Measurements from ENCODE around the gene KRT15. TPM values are rescaled to one million over a fixed set of nuclear protein-coding genes. Genes with fewer than 3 reads are reported as not detected.
A peak's percentile ranks its signal among the peaks of the same experiment; 100 is the strongest.

The KRT15 gene
- total RNA-seq, 3 donors from 2014 or later = not detected

- H3K9me3 Mint-ChIP-seq = no peaks in the 10 kb centered on the region
- H3K4me3 Mint-ChIP-seq = no peak overlapping the region
- peaks cover 20% of the 10 kb centered on the region for H3K4me1 Mint-ChIP-seq (ENCODE audit: low read depth)
- ATAC-seq (no peak), DNase-seq (no peak)
- no peaks in the 10 kb centered on the region for H3K27me3 Mint-ChIP-seq (ENCODE audit: low read depth)
- no peaks in the 10 kb centered on the region for H3K36me3 Mint-ChIP-seq (ENCODE audit: insufficient read depth)
Observed at GRCh38 chr17:41492771-41493170, 25.9 kb downstream of the KRT15 start.

DNA sequence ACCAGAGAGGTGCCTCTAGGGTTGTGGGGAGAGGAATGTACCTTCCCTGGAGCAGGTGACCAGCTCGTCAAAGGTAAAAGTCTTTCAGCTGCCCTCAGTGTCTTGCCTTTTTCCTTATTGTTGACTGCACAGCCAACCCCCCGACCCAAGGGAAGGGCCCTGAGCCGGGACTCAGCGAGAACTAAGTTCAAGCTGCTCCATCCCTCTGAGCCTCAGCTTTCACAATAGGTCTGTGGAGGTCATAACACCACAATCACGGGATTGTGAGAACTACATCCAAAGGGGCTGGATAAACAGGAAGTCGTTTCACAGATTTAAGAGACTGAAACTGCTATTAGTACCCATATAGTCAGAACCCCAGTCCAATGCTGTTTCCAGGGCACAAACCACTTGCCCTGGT lies 26.3 kb downstream of the KRT15 start:
- Mint-ChIP-seq H3K4me1 (ENCODE audit: low read depth) (peaks cover 20% of the 10 kb centered on the region), H3K9me3 (no peaks in the 10 kb centered on the region), H3K4me3 (no peak overlapping the region), H3K27me3 (ENCODE audit: low read depth) (no peaks in the 10 kb centered on the region), H3K36me3 (ENCODE audit: insufficient read depth) (no peaks in the 10 kb centered on the region)
- no peak for DNase-seq
- ATAC-seq = no peak

- ATAC-seq (no peak), DNase-seq (no peak)
- H3K4me1 Mint-ChIP-seq (ENCODE audit: low read depth) = peaks cover 11% of the 10 kb centered on the region
- no peaks in the 10 kb centered on the region for H3K9me3 Mint-ChIP-seq
- H3K36me3 Mint-ChIP-seq (ENCODE audit: insufficient read depth) = no peaks in the 10 kb centered on the region
- no peak overlapping the region for H3K4me3 Mint-ChIP-seq
- peaks cover under 1% of the 10 kb centered on the region for H3K27me3 Mint-ChIP-seq (ENCODE audit: low read depth)
Observed at GRCh38 chr17:41491476-41491875, 27.2 kb downstream of the KRT15 start.

DNA sequence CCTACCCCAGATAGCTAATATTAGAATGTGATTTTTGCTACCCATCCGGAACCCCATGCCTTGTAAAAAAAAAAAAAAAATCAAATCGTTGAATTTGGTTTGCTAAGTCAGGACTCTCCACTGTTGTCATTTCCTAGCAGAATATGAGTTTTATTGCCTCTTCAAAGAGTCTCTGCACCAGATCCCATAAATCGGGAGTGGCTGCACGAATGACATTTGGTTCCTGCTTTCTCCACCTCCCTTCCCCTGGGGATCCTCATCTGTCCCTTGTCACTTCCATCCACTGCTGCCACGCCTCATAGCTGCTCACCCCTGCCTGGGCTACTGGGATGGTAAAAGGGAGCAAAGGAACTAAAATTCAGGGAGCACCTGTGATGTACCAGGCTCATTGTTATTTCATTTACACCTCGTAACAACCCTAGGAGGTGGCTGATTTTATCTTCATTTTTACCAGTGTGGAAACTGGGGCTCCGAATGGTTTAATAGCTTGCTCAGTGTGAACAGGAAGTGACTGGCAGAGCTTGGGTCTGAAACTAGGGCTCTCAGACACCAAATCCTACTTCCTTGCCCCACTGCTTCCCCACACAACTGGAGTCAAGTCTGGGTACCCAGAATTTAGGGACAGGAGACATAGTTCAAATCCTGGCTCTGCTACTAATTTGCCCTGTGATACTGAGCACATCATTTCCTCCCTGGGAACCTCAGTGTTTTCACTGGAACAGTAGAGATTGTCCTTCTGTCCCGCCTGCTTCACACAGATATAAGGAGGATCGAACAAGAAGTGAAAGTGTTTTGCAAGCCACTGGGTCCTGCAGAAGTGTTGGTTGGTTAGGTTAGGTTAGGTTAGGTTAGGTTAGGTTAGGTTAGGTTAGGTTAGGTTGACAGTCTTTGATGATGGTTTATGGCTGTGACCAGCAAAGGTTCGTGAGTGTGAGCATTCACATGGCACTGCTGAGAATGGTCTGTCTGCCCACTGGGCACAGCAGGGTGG lies 28.4 kb downstream of the KRT15 start:
- Mint-ChIP-seq H3K27me3 (ENCODE audit: low read depth) (peaks cover 5% of the 10 kb centered on the region), H3K36me3 (ENCODE audit: insufficient read depth) (no peaks in the 10 kb centered on the region), H3K9me3 (no peaks in the 10 kb centered on the region), H3K4me1 (ENCODE audit: low read depth) (peaks cover 9% of the 10 kb centered on the region), H3K4me3 (no peak overlapping the region)
- DNase-seq (no peak), ATAC-seq (no peak)

GRCh38 chr17:41489531-41489930 lies 29.2 kb downstream of the KRT15 start, which contains the start of gene KRT36:
KRT36 (minus strand) TSS chr17:41489910; CDS start chr17:41489864, 46 bp downstream.
- H3K27me3 Mint-ChIP-seq (ENCODE audit: low read depth) = peaks cover 5% of the 10 kb centered on the region
- ATAC-seq = no peak
- peaks cover 9% of the 10 kb centered on the region for H3K4me1 Mint-ChIP-seq (ENCODE audit: low read depth)
- no peak within 1 kb of the TSS for H3K4me3 Mint-ChIP-seq
- no peaks in the 10 kb centered on the region for H3K36me3 Mint-ChIP-seq (ENCODE audit: insufficient read depth)
- no peaks in the 10 kb centered on the region for H3K9me3 Mint-ChIP-seq
- no peak for DNase-seq

DNA sequence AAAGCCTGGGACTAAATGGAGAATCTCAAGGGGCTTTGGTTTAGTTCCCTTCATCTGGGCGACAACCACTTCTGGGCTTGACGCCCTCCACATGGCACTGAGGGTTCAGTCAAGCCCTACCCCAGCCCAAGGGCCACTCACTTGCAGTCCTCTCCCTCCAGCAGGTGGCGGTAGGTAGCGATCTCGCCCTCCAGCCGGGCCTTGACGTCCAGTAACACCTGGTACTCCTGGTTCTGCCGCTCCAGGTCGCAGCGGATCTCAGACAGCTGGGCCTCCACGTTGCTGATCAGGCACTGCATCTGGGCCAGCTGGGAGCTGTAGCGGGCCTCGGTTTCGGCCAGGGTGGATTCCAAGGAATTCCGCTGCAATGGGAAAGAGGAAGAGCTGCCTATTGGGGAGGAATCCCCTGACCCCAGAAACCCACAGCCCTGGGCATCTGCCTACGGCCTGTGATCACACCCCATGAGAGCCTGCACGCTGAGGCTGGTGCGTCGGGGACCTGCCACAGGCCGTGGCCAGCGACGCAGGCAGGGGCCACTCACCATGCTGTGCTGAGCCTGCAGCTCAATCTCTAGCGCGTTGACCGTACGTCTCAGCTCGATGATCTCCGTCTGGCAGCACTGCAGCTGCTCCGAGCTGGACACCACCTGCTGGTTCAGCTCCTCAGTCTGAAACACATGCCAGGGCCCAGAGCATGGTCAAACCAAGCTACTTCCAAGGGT lies 31.7 kb downstream of the KRT15 start:
- Mint-ChIP-seq H3K36me3 (ENCODE audit: insufficient read depth) (no peaks in the 10 kb centered on the region), H3K9me3 (no peaks in the 10 kb centered on the region), H3K4me1 (ENCODE audit: low read depth) (peaks cover 9% of the 10 kb centered on the region), H3K4me3 (no peak overlapping the region), H3K27me3 (ENCODE audit: low read depth) (peaks cover 7% of the 10 kb centered on the region)
- ATAC-seq (no peak), DNase-seq (peak; percentile 20)

DNA sequence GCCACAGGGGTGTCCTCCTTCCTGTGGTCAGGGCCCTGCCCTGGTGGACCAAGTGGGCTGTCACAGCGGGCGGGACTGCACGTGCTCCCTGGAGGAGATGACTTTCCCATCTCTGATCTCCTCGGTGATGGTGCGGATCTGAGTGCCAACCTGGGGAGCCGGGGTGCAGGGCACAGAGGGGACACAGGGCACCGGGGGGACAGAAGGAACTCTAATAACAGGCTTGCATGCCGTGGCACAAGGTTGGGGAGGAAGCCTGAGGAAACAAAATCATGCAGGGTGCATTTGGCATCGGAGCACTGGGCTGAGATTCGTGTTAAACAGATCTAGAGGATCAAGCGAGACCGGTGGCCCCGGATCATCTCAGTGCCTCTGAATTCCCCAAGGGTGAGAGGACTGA lies 32.4 kb downstream of the KRT15 start:
- Mint-ChIP-seq H3K27me3 (ENCODE audit: low read depth) (peaks cover 7% of the 10 kb centered on the region), H3K4me1 (ENCODE audit: low read depth) (peaks cover 9% of the 10 kb centered on the region), H3K4me3 (no peak overlapping the region), H3K9me3 (no peaks in the 10 kb centered on the region), H3K36me3 (ENCODE audit: insufficient read depth) (no peaks in the 10 kb centered on the region)
- ATAC-seq (no peak), DNase-seq (no peak)

DNA sequence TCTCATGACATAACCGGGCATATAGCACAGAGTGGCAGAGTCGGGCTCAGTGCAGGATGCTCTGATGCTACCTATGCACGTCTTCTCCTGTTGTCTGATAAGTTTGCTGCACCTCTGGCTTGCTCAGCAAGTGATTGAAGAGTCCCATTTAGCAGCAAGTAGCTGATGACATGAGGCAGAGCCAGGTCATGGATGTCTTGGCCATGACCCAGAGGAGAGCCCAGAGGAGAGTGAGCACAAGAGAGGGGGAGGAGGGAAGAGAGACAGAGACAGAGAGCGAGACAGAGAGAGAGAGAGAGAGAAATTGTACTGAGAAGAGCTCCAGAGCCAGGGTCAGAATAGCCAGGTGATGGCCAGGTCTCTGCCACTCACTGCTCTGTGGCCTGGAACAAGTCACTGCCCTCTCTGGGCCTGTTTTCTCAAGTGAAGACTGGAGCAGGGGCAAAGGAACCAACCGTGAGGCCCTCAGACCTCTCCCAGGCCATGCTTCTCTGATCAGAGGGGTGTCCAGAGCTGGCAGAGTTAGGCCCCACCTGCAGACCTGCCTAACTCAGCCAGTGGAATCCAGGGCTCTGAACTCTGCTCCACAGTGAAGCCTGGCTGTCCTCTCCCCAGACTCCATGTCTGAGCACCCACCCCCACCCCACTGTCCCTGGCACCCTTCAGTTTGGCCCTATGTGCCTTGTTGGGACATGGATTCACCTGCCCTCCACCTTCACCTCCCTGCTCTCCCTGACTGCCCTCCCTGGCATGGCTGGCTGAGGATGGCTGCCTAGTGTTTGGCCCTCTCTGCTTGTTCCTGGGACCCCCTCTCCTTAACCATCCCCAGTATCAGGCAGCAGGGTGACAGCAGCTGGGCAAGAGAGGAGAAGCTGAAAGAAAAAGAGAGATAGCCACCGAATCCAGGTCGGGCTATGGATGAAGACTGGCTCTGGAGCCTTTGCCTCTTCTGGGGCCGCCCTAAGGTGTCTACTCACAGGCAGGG lies 33.5 kb downstream of the KRT15 start:
- no peak for DNase-seq
- H3K27me3 Mint-ChIP-seq (ENCODE audit: low read depth) = peaks cover 7% of the 10 kb centered on the region
- H3K4me3 Mint-ChIP-seq = no peak overlapping the region
- no peaks in the 10 kb centered on the region for H3K36me3 Mint-ChIP-seq (ENCODE audit: insufficient read depth)
- no peaks in the 10 kb centered on the region for H3K9me3 Mint-ChIP-seq
- ATAC-seq = no peak
- H3K4me1 Mint-ChIP-seq (ENCODE audit: low read depth) = peaks cover 3% of the 10 kb centered on the region

GRCh38 chr17:41483991-41484826 lies 34.5 kb downstream of the KRT15 start:
- Mint-ChIP-seq H3K27me3 (ENCODE audit: low read depth) (peaks cover 7% of the 10 kb centered on the region), H3K4me3 (no peak overlapping the region), H3K9me3 (no peaks in the 10 kb centered on the region), H3K36me3 (ENCODE audit: insufficient read depth) (no peaks in the 10 kb centered on the region), H3K4me1 (ENCODE audit: low read depth) (no peaks in the 10 kb centered on the region)
- ATAC-seq (no peak), DNase-seq (no peak)

GRCh38 chr17:41483531-41483930 lies 35.2 kb downstream of the KRT15 start:
- Mint-ChIP-seq H3K36me3 (ENCODE audit: insufficient read depth) (no peaks in the 10 kb centered on the region), H3K9me3 (no peaks in the 10 kb centered on the region), H3K4me3 (no peak overlapping the region), H3K27me3 (ENCODE audit: low read depth) (peaks cover 7% of the 10 kb centered on the region), H3K4me1 (ENCODE audit: low read depth) (no peaks in the 10 kb centered on the region)
- ATAC-seq = no peak
- no peak for DNase-seq

- Mint-ChIP-seq H3K4me1 (ENCODE audit: low read depth) (no peaks in the 10 kb centered on the region), H3K9me3 (no peaks in the 10 kb centered on the region), H3K4me3 (no peak within 1 kb of the TSS), H3K36me3 (ENCODE audit: insufficient read depth) (no peaks in the 10 kb centered on the region), H3K27me3 (ENCODE audit: low read depth) (peaks cover 5% of the 10 kb centered on the region)
- DNase-seq (no peak), ATAC-seq (no peak)
Observed at GRCh38 chr17:41481036-41481435, 37.7 kb downstream of the KRT15 start, which contains the start of gene KRT35. KRT35 (minus strand) TSS chr17:41481151; CDS start chr17:41481097, 54 bp downstream.

DNA sequence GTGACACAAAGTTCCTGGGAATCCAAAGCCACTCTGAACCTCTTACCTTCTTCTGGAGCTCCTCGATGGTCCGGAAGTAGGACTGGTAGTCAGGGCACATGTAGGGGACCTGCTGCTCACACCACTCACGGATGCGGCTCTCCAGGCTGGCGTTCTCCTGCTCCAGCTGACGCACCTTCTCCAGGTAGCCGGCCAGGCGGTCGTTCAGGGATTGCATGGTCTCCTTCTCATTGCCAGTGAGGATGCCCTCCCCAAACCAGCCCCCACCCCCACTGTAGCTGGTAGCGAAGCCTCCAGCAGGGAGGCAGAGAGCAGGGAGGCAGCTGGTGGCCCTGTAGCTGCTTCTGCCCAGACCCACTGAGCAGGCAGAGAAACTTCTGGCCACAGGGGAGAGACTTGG lies 38.1 kb downstream of the KRT15 start:
- Mint-ChIP-seq H3K4me3 (no peak overlapping the region), H3K36me3 (ENCODE audit: insufficient read depth) (no peaks in the 10 kb centered on the region), H3K4me1 (ENCODE audit: low read depth) (no peaks in the 10 kb centered on the region), H3K9me3 (no peaks in the 10 kb centered on the region), H3K27me3 (ENCODE audit: low read depth) (peaks cover 2% of the 10 kb centered on the region)
- ATAC-seq = no peak
- no peak for DNase-seq

GRCh38 chr17:41480136-41480535 lies 38.6 kb downstream of the KRT15 start:
- DNase-seq = no peak
- no peaks in the 10 kb centered on the region for H3K9me3 Mint-ChIP-seq
- H3K4me1 Mint-ChIP-seq (ENCODE audit: low read depth) = no peaks in the 10 kb centered on the region
- ATAC-seq = no peak
- H3K4me3 Mint-ChIP-seq = no peak overlapping the region
- H3K36me3 Mint-ChIP-seq (ENCODE audit: insufficient read depth) = no peaks in the 10 kb centered on the region
- H3K27me3 Mint-ChIP-seq (ENCODE audit: low read depth) = peaks cover 2% of the 10 kb centered on the region
